Nephron (organoid): ENCODE measurements around the gene R3HDM4.

ENCODE experiments used
- H3K27ac Mint-ChIP-seq, 3 experiments: 2 replicates each; pipeline ENCODE4 v1.8.0; 2020; ENCODE audit warnings: mixed read lengths in 3 of 3, mild to moderate bottlenecking in 2 of 3, moderate library complexity in 1 of 3
- H3K27me3 Mint-ChIP-seq: 2 replicates; pipeline ENCODE4 v1.8.0; 2021; ENCODE audit warnings: low read depth, mild to moderate bottlenecking, moderate library complexity, mixed read lengths
- H3K36me3 Mint-ChIP-seq: 2 replicates; pipeline ENCODE4 v1.8.0; 2020; ENCODE audit warnings: low read depth, mixed read lengths
- H3K4me1 Mint-ChIP-seq: 2 replicates; pipeline ENCODE4 v1.8.0; 2020; ENCODE audit warnings: mixed read lengths
- H3K4me3 Mint-ChIP-seq, 3 experiments: 2 replicates each; pipeline ENCODE4 v1.8.0; 2020; ENCODE audit warnings: mild to moderate bottlenecking in 3 of 3, mixed read lengths in 3 of 3, moderate library complexity in 2 of 3
- H3K9me3 Mint-ChIP-seq: 2 replicates; pipeline ENCODE4 v1.8.0; 2020; ENCODE audit warnings: mixed read lengths
- CTCF ChIP-seq, 3 experiments: fragments of 200-600 bp; sonication (generic); IDR thresholded peaks; one replicate each; pipeline ENCODE4 v1.5.0; 2021; ENCODE audit warnings: antibody characterized with exemption in 3 of 3; ENCODE audit not compliant: unreplicated experiment in 3 of 3

The R3HDM4 gene

GRCh38 chr19:956766-957440 is 43.9 kb upstream of the R3HDM4 start:
- peaks cover 17% of the 10 kb centered on the region for H3K4me1 Mint-ChIP-seq
- H3K36me3 Mint-ChIP-seq = peaks cover 9% of the 10 kb centered on the region
- peak overlapping the region; percentile 61 to 95 (median 80) for H3K27ac Mint-ChIP-seq
- H3K9me3 Mint-ChIP-seq = no peaks in the 10 kb centered on the region
- H3K27me3 Mint-ChIP-seq = no peaks in the 10 kb centered on the region
- TF ChIP-seq CTCF (IDR thresholded peaks at IDR 0.05; ENCODE audit: unreplicated experiment in 3 of 3) = no peak
- peak overlapping the region in 2 of 3 experiments; percentile 43 to 51 for H3K4me3 Mint-ChIP-seq

DNA sequence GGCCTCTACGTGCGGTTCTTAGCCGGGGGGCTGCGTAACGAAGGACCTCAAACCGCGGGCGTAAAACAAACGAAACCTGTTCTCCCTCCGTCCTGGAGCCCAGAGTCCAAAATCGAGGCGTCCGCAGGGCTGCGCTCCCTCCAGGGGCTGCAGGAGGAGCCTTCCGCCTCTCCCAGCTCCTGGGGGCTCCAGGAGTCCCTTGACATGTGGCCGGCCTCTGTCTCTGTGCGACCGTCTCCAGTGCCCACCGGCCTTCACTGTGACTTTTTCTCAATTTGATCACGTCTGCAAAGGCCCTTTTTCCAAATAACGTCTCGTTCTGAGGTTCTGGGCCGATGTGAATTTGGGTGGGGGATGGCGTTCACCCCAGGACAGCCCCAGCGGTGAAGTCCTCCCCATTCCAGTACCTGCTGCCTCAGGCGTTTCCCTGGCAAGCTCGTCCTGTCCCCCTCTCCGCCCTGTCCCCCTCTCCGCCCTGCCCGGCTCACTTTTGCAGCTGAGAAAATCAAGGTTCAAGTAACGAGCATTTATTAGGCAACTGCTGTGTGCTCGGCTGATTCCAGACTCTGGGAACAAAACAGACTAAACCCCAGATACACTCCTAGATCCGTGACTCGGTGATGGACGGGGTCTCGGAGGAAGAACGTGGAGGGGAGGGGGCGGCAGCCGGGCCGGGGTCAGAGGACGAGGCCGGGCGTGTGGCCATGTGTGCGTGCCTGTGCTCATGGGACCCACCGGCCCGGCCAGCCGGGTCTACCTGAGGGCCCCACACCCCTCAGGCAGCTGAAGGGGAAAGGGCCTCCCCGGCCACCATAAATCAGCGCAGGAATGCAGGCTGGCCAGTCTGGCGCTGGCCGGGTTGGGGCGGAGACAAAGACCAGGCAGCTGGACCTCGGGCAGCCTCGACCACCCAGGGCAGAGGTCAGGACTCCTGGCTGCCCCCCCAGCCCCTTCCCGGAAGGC is 43.1 kb upstream of the R3HDM4 start:
- no peaks in the 10 kb centered on the region for H3K27me3 Mint-ChIP-seq
- H3K36me3 Mint-ChIP-seq = peaks cover 9% of the 10 kb centered on the region
- H3K9me3 Mint-ChIP-seq = no peaks in the 10 kb centered on the region
- peaks cover 23% of the 10 kb centered on the region for H3K4me1 Mint-ChIP-seq
- peak overlapping the region; percentile 93 to 96 (median 95) for H3K27ac Mint-ChIP-seq
- peak overlapping the region in 1 of 3 experiments; percentile 65 for H3K4me3 Mint-ChIP-seq
- TF ChIP-seq CTCF (IDR thresholded peaks at IDR 0.05; ENCODE audit: unreplicated experiment in 3 of 3) = no peak

- no peak for TF ChIP-seq CTCF (IDR thresholded peaks at IDR 0.05; ENCODE audit: unreplicated experiment in 3 of 3)
- Mint-ChIP-seq H3K27me3 (no peaks in the 10 kb centered on the region), H3K4me3 (peak overlapping the region in 1 of 3 experiments; percentile 32), H3K4me1 (peaks cover 27% of the 10 kb centered on the region), H3K27ac (peak overlapping the region; percentile 93 to 96 (median 95)), H3K9me3 (no peaks in the 10 kb centered on the region), H3K36me3 (peaks cover 6% of the 10 kb centered on the region)
These were observed 41.9 kb upstream of the R3HDM4 start for GRCh38 chr19:954672-955494.

- peaks cover 3% of the 10 kb centered on the region for H3K36me3 Mint-ChIP-seq
These were observed 41.3 kb upstream of the R3HDM4 start for GRCh38 chr19:954272-954671.

More at GRCh38 chr19:954272-954671, 41.3 kb upstream of the R3HDM4 start:
- peaks cover 27% of the 10 kb centered on the region for H3K4me1 Mint-ChIP-seq
- H3K27me3 Mint-ChIP-seq = no peaks in the 10 kb centered on the region
- H3K27ac Mint-ChIP-seq = peak overlapping the region; percentile 91 to 96 (median 95)
- no peaks in the 10 kb centered on the region for H3K9me3 Mint-ChIP-seq
- no peak for TF ChIP-seq CTCF (IDR thresholded peaks at IDR 0.05; ENCODE audit: unreplicated experiment in 3 of 3)
- H3K4me3 Mint-ChIP-seq = peak overlapping the region in 2 of 3 experiments; percentile 29 to 41
